Measurements from ENCODE around the gene PFDN2. TPM values are rescaled to one million over a fixed set of nuclear protein-coding genes. Genes with fewer than 3 reads are reported as not detected.

PFDN2 gene
- total and polyA plus RNA-seq, 10 of the 15 experiments (the other 5 are each of a cell fraction or from before 2014, with no cell fraction given) = 30.0 to 141 (median 80.5) TPM

- TF ChIP-seq POLR2AphosphoS2 (IDR thresholded peaks at IDR 0.05; ENCODE audit: low read depth, low read length) = peak; percentile 19; the same call in 1 of the 2 replicates
- TF ChIP-seq PML (IDR thresholded peaks at IDR 0.05; ENCODE audit: low read length) = no peak
- TF ChIP-seq TAF1 (IDR thresholded peaks at IDR 0.05; ENCODE audit: borderline replicate concordance, low read depth, low read length) = no peak
- no peak for TF ChIP-seq PAX8 (IDR thresholded peaks at IDR 0.05)
- TF ChIP-seq SMARCA5 (IDR thresholded peaks at IDR 0.05) = no peak
- no peak for TF ChIP-seq ZNF217 (IDR thresholded peaks at IDR 0.05)
- TF ChIP-seq, protein P1, sequence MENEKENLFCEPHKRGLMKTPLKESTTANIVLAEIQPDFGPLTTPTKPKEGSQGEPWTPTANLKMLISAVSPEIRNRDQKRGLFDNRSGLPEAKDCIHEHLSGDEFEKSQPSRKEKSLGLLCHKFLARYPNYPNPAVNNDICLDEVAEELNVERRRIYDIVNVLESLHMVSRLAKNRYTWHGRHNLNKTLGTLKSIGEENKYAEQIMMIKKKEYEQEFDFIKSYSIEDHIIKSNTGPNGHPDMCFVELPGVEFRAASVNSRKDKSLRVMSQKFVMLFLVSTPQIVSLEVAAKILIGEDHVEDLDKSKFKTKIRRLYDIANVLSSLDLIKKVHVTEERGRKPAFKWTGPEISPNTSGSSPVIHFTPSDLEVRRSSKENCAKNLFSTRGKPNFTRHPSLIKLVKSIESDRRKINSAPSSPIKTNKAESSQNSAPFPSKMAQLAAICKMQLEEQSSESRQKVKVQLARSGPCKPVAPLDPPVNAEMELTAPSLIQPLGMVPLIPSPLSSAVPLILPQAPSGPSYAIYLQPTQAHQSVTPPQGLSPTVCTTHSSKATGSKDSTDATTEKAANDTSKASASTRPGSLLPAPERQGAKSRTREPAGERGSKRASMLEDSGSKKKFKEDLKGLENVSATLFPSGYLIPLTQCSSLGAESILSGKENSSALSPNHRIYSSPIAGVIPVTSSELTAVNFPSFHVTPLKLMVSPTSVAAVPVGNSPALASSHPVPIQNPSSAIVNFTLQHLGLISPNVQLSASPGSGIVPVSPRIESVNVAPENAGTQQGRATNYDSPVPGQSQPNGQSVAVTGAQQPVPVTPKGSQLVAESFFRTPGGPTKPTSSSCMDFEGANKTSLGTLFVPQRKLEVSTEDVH (IDR thresholded peaks at IDR 0.05; ENCODE audit: low read depth, partially characterized antibody) = no peak
- no peak for TF ChIP-seq ZNF622 (IDR thresholded peaks at IDR 0.05)
- TF ChIP-seq, protein P2, sequence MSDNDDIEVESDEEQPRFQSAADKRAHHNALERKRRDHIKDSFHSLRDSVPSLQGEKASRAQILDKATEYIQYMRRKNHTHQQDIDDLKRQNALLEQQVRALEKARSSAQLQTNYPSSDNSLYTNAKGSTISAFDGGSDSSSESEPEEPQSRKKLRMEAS (IDR thresholded peaks at IDR 0.05; ENCODE audit: low read depth, low read length) = 0 out of 2 replicates have a peak, but pooled peaks have one; percentile 27
- peak; percentile 47 to 63 (median 48); a peak in 5 of 6 replicates for TF ChIP-seq CTCF (IDR thresholded peaks at IDR 0.05 in 2 of 3, conservative IDR thresholded peaks at IDR 0.05 in 1 of 3; ENCODE audit: control insufficient read depth in 2 of 3, extremely low read depth in 1 of 3, insufficient read depth in 1 of 3, low read depth in 3 of 3, low read length in 3 of 3)
- TF ChIP-seq, protein P3, sequence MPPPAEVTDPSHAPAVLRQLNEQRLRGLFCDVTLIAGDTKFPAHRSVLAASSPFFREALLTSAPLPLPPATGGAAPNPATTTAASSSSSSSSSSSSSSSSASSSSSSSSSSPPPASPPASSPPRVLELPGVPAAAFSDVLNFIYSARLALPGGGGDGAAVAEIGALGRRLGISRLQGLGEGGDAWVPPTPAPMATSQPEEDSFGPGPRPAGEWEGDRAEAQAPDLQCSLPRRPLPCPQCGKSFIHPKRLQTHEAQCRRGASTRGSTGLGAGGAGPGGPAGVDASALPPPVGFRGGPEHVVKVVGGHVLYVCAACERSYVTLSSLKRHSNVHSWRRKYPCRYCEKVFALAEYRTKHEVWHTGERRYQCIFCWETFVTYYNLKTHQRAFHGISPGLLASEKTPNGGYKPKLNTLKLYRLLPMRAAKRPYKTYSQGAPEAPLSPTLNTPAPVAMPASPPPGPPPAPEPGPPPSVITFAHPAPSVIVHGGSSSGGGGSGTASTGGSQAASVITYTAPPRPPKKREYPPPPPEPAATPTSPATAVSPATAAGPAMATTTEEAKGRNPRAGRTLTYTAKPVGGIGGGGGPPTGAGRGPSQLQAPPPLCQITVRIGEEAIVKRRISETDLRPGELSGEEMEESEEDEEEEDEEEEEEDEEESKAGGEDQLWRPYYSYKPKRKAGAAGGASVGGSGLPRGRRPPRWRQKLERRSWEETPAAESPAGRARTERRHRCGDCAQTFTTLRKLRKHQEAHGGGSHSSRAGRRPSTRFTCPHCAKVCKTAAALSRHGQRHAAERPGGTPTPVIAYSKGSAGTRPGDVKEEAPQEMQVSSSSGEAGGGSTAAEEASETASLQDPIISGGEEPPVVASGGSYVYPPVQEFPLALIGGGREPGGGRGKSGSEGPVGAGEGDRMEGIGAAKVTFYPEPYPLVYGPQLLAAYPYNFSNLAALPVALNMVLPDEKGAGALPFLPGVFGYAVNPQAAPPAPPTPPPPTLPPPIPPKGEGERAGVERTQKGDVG (CRISPR knock-in tag; IDR thresholded peaks at IDR 0.05) = no peak
- TF ChIP-seq MLLT1 (IDR thresholded peaks at IDR 0.05) = no peak
- TF ChIP-seq RBBP5 (conservative IDR thresholded peaks at IDR 0.05) = no peak
- TF ChIP-seq, protein P4, sequence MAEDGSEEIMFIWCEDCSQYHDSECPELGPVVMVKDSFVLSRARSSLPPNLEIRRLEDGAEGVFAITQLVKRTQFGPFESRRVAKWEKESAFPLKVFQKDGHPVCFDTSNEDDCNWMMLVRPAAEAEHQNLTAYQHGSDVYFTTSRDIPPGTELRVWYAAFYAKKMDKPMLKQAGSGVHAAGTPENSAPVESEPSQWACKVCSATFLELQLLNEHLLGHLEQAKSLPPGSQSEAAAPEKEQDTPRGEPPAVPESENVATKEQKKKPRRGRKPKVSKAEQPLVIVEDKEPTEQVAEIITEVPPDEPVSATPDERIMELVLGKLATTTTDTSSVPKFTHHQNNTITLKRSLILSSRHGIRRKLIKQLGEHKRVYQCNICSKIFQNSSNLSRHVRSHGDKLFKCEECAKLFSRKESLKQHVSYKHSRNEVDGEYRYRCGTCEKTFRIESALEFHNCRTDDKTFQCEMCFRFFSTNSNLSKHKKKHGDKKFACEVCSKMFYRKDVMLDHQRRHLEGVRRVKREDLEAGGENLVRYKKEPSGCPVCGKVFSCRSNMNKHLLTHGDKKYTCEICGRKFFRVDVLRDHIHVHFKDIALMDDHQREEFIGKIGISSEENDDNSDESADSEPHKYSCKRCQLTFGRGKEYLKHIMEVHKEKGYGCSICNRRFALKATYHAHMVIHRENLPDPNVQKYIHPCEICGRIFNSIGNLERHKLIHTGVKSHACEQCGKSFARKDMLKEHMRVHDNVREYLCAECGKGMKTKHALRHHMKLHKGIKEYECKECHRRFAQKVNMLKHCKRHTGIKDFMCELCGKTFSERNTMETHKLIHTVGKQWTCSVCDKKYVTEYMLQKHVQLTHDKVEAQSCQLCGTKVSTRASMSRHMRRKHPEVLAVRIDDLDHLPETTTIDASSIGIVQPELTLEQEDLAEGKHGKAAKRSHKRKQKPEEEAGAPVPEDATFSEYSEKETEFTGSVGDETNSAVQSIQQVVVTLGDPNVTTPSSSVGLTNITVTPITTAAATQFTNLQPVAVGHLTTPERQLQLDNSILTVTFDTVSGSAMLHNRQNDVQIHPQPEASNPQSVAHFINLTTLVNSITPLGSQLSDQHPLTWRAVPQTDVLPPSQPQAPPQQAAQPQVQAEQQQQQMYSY (CRISPR knock-in tag; IDR thresholded peaks at IDR 0.05) = no peak
- TF ChIP-seq IKZF1 (conservative IDR thresholded peaks at IDR 0.05) = 0 out of 2 replicates have a peak, but pooled peaks have one; percentile 21
These were observed 1.5 kb upstream of the PFDN2 start (continued) for GRCh38 chr1:161119092-161119903.
